CD4-positive, alpha-beta T cell (primary cell): ENCODE measurements around the gene SLC13A3. TPM values are rescaled to one million over a fixed set of nuclear protein-coding genes. Genes with fewer than 3 reads are reported as not detected.

Experiments used
- ATAC-seq: fragments of 200-7000 bp; cut with Tn5 transposase; one replicate; pipeline ENCODE4 v1.10.0; 2022; ENCODE audit warnings: mild to moderate bottlenecking; ENCODE audit not compliant: poor library complexity
- CTCF ChIA-PET: fragments of 350-600 bp; sonication (Branson Sonifier 250); formaldehyde crosslinking; loops from one replicate; lab custom pipeline; 2021; ENCODE audit warnings: antibody characterized with exemption, inconsistent platforms; lab: Charles Lee
- POLR2A ChIA-PET: fragments of 350-600 bp; sonication (Branson Sonifier 250); formaldehyde crosslinking; loops from one replicate; lab custom pipeline; 2021; ENCODE audit warnings: antibody characterized with exemption, inconsistent platforms; lab: Charles Lee
- DNase-seq, 14 experiments: peaks; one replicate each; pipeline ENCODE4 v3.0.0-alpha.2; 2013 to 2020; ENCODE audit warnings: mixed read lengths in 2 of 14
- H3K27ac ChIP-seq, 2 donors: one replicate each; pipeline versions ENCODE4 v1.5.1 to v1.7.0; 2013; ENCODE audit warnings: low read length in 2 of 2, low read depth in 1 of 2, mild to moderate bottlenecking in 1 of 2
- H3K27me3 ChIP-seq, 2 experiments: 1 replicate in 1 of 2; 2 replicates in 1 of 2; pipeline versions ENCODE4 v1.6.1 to v1.7.0; 2013; ENCODE audit warnings: low read length in 2 of 2, control low read depth in 1 of 2, mild to moderate bottlenecking in 1 of 2, moderate library complexity in 1 of 2; ENCODE audit not compliant: insufficient read depth in 2 of 2, control insufficient read depth in 1 of 2
- H3K36me3 ChIP-seq: one replicate; pipeline ENCODE4 v1.6.1; 2013; ENCODE audit warnings: low read length, control low read depth; ENCODE audit not compliant: insufficient read depth
- H3K4me1 ChIP-seq: one replicate; pipeline ENCODE4 v1.6.1; 2013; ENCODE audit warnings: low read length, control low read depth; ENCODE audit not compliant: insufficient read depth
- H3K4me3 ChIP-seq: one replicate; pipeline ENCODE4 v1.5.1; 2013; ENCODE audit warnings: mild to moderate bottlenecking, low read length, moderate library complexity
- H3K9me3 ChIP-seq, 2 experiments: 1 replicate in 1 of 2; 2 replicates in 1 of 2; pipeline versions ENCODE4 v1.6.1 to v1.7.0; 2013; ENCODE audit warnings: low read length in 2 of 2, mild to moderate bottlenecking in 2 of 2, control low read depth in 1 of 2, moderate library complexity in 1 of 2; ENCODE audit not compliant: control insufficient read depth in 1 of 2, insufficient read depth in 1 of 2
- H3K27ac Mint-ChIP-seq: one replicate; pipeline ENCODE4 v1.8.0; 2020; ENCODE audit warnings: mixed read lengths
- H3K27me3 Mint-ChIP-seq: one replicate; pipeline ENCODE4 v1.8.0; 2021; ENCODE audit warnings: mixed read lengths
- H3K36me3 Mint-ChIP-seq: one replicate; pipeline ENCODE4 v1.8.0; 2021; ENCODE audit warnings: low read depth, mixed read lengths
- H3K4me1 Mint-ChIP-seq: one replicate; pipeline ENCODE4 v1.8.0; 2021; ENCODE audit warnings: low read depth, mixed read lengths
- H3K4me3 Mint-ChIP-seq: one replicate; pipeline ENCODE4 v1.8.0; 2020; ENCODE audit warnings: mild to moderate bottlenecking, mixed read lengths
- H3K9me3 Mint-ChIP-seq: one replicate; pipeline ENCODE4 v1.8.0; 2020; ENCODE audit warnings: mixed read lengths
- intact Hi-C, 2 experiments: fragments of 100-400 bp; cut with DNase I in 1 of 2; cut with micrococcal nuclease in 1 of 2; formaldehyde crosslinking; loops; one replicate each; pipeline versions ENCODE4 v1.15.1 to v1.9.0; 2023 to 2025; cut with DNase I, micrococcal nuclease
- total RNA-seq, 174 experiments: library from RNA in 2 of 174; stranded (reverse) in 2 of 174; gene quantifications; one replicate each; pipeline ENCODE4 v1.2.3 and lab custom pipeline; 2021 to 2026
- TF ChIP-seq, protein P1 (sequence below): fragments of 200-600 bp; IDR thresholded peaks from one replicate; pipeline ENCODE4 v1.8.0; 2022; ENCODE audit warnings: antibody characterized with exemption, mild to moderate bottlenecking

SLC13A3 gene
- total RNA-seq, 2 experiments from 2014 or later, result 0.28 TPM; not detected in 1

- Histone ChIP-seq H3K9me3 (peaks cover 3% of the 10 kb centered on the region in 2 experiments), H3K4me3 (no peak overlapping the region), H3K36me3 (no peaks in the 10 kb centered on the region), H3K27me3 (no peaks in the 10 kb centered on the region), H3K27ac (no peak overlapping the region), H3K4me1 (no peaks in the 10 kb centered on the region)
- Mint-ChIP-seq H3K36me3 (peaks cover 8% of the 10 kb centered on the region), H3K27me3 (peaks cover 4% of the 10 kb centered on the region), H3K4me3 (no peak overlapping the region), H3K4me1 (no peaks in the 10 kb centered on the region), H3K9me3 (peaks cover 6% of the 10 kb centered on the region), H3K27ac (no peak overlapping the region)
- ATAC-seq (no peak), DNase-seq (no peak)
- ChIA-PET POLR2A (no interaction called here), CTCF (no interaction called here)
- TF ChIP-seq, protein P1, sequence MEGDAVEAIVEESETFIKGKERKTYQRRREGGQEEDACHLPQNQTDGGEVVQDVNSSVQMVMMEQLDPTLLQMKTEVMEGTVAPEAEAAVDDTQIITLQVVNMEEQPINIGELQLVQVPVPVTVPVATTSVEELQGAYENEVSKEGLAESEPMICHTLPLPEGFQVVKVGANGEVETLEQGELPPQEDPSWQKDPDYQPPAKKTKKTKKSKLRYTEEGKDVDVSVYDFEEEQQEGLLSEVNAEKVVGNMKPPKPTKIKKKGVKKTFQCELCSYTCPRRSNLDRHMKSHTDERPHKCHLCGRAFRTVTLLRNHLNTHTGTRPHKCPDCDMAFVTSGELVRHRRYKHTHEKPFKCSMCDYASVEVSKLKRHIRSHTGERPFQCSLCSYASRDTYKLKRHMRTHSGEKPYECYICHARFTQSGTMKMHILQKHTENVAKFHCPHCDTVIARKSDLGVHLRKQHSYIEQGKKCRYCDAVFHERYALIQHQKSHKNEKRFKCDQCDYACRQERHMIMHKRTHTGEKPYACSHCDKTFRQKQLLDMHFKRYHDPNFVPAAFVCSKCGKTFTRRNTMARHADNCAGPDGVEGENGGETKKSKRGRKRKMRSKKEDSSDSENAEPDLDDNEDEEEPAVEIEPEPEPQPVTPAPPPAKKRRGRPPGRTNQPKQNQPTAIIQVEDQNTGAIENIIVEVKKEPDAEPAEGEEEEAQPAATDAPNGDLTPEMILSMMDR, result no peak
- intact Hi-C loops, result no loop called here
Observed at GRCh38 chr20:46666818-46667515, 15.7 kb upstream of the SLC13A3 start.

GRCh38 chr20:46666306-46666705 lies 15.0 kb upstream of the SLC13A3 start:
- Mint-ChIP-seq H3K4me3 (no peak overlapping the region), H3K36me3 (peaks cover 8% of the 10 kb centered on the region), H3K4me1 (no peaks in the 10 kb centered on the region), H3K27ac (no peak overlapping the region), H3K27me3 (peaks cover 4% of the 10 kb centered on the region), H3K9me3 (peaks cover 6% of the 10 kb centered on the region)
- DNase-seq (no peak), ATAC-seq (no peak)
- no peaks in the 10 kb centered on the region for H3K36me3 ChIP-seq
- H3K4me3 ChIP-seq, result no peak overlapping the region
- no peak overlapping the region for H3K27ac ChIP-seq
- TF ChIP-seq, protein P1, result no peak
- intact Hi-C loops, result no loop called here
- peaks cover 0 to 2% of the 10 kb centered on the region in 2 experiments for H3K27me3 ChIP-seq
- no peaks in the 10 kb centered on the region for H3K4me1 ChIP-seq
- ChIA-PET POLR2A (no interaction called here), CTCF (no interaction called here)
- peaks cover 0 to 2% of the 10 kb centered on the region in 2 experiments for H3K9me3 ChIP-seq

GRCh38 chr20:46665602-46666001 lies 14.3 kb upstream of the SLC13A3 start:
- POLR2A ChIA-PET, result no interaction called here

More at GRCh38 chr20:46665602-46666001, 14.3 kb upstream of the SLC13A3 start:
- H3K4me3 Mint-ChIP-seq, result no peak overlapping the region
- H3K4me1 Mint-ChIP-seq, result no peaks in the 10 kb centered on the region
- H3K27me3 Mint-ChIP-seq, result peaks cover 4% of the 10 kb centered on the region
- DNase-seq (no peak), ATAC-seq (no peak)
- Histone ChIP-seq H3K4me1 (no peaks in the 10 kb centered on the region), H3K27me3 (peaks cover 0 to 3% of the 10 kb centered on the region in 2 experiments), H3K27ac (no peak overlapping the region), H3K9me3 (no peaks in the 10 kb centered on the region), H3K36me3 (no peaks in the 10 kb centered on the region), H3K4me3 (no peak overlapping the region)
- CTCF ChIA-PET, result no interaction called here
- TF ChIP-seq, protein P1, result no peak
- peaks cover 8% of the 10 kb centered on the region for H3K36me3 Mint-ChIP-seq
- intact Hi-C loops, result no loop called here
- H3K27ac Mint-ChIP-seq, result no peak overlapping the region
- peaks cover 4% of the 10 kb centered on the region for H3K9me3 Mint-ChIP-seq
